Kidney epithelial cell (primary cell): Measurements from ENCODE around the gene CHI3L1. TPM values are rescaled to one million over a fixed set of nuclear protein-coding genes. Genes with fewer than 3 reads are reported as not detected.

Source experiments
- DNase-seq: peaks from one replicate; pipeline ENCODE4 v3.0.0-alpha.2; 2010; ENCODE audit warnings: low read depth
- H3K27me3 ChIP-seq: 2 replicates; pipeline ENCODE4 v1.6.0; 2011; ENCODE audit warnings: low read length; ENCODE audit not compliant: control insufficient read depth, insufficient read depth
- H3K36me3 ChIP-seq: 2 replicates; pipeline ENCODE4 v1.5.1; 2011; ENCODE audit warnings: low read length; ENCODE audit not compliant: control insufficient read depth, insufficient read depth
- H3K4me3 ChIP-seq: 2 replicates; pipeline ENCODE4 v1.5.1; 2011; ENCODE audit warnings: low read depth, mild to moderate bottlenecking, control low read depth, low read length
- total RNA-seq: library from RNA; depleted of rRNA; stranded (reverse); fragments of >200 nt; gene quantifications from 2 replicates; pipeline ENCODE4 v1.2.3, GENCODE V29; 2015
- TF ChIP-seq, protein P1 (sequence below): IDR thresholded peaks from 2 replicates; pipeline ENCODE4 v1.5.1; 2011; ENCODE audit warnings: mild to moderate bottlenecking, moderate library complexity, low read length, control low read depth, inconsistent platforms; ENCODE audit not compliant: insufficient read depth, poor library complexity, severe bottlenecking

CHI3L1 gene
- total RNA-seq, 1 donor from 2014 or later: 1.5 TPM

DNA sequence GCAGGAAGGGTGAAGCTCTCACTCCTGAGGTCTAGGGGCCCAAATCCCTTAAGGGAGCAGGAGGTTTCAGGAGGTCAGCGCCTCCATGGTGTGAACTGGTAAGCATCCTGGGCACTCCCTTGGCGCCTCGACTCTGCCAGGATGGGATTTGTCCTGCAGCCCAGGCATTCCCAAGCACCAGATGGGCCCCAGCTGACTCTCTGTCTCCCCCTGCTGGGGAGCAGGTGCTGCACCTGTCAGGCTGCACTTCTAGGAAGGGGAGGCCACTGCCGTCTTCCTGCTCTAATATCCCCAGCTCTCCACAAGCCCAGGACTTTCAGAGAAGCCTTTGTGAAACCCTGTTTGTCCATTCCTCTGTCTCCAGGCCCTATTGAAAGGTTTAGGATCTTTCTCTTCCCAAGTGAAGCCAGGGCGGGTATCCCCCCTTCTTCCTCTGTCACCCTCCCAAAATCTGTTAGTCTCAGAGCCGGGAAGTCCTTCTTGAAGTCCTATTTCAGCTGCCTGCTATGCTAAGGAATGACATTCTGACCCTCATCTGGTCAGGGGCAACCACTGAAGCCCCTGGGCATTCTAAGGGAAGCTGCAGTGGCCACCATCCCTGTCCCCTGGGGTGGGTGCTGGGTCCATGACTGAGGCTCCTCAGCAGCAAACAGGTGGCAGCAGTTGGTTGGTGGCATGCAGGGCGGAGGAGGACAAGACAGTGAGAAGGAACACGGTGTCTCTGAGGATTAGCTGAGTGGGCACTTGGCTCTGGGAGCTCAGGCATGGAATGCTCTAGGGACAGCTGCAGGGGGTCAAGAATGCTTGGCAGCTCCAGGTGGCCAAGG, 14.1 kb downstream of the CHI3L1 start:
- Histone ChIP-seq H3K36me3 (no peaks in the 10 kb centered on the region), H3K27me3 (no peaks in the 10 kb centered on the region), H3K4me3 (no peak overlapping the region)
- no peak for DNase-seq
- TF ChIP-seq, protein P1, sequence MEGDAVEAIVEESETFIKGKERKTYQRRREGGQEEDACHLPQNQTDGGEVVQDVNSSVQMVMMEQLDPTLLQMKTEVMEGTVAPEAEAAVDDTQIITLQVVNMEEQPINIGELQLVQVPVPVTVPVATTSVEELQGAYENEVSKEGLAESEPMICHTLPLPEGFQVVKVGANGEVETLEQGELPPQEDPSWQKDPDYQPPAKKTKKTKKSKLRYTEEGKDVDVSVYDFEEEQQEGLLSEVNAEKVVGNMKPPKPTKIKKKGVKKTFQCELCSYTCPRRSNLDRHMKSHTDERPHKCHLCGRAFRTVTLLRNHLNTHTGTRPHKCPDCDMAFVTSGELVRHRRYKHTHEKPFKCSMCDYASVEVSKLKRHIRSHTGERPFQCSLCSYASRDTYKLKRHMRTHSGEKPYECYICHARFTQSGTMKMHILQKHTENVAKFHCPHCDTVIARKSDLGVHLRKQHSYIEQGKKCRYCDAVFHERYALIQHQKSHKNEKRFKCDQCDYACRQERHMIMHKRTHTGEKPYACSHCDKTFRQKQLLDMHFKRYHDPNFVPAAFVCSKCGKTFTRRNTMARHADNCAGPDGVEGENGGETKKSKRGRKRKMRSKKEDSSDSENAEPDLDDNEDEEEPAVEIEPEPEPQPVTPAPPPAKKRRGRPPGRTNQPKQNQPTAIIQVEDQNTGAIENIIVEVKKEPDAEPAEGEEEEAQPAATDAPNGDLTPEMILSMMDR: peak; percentile 94

DNA sequence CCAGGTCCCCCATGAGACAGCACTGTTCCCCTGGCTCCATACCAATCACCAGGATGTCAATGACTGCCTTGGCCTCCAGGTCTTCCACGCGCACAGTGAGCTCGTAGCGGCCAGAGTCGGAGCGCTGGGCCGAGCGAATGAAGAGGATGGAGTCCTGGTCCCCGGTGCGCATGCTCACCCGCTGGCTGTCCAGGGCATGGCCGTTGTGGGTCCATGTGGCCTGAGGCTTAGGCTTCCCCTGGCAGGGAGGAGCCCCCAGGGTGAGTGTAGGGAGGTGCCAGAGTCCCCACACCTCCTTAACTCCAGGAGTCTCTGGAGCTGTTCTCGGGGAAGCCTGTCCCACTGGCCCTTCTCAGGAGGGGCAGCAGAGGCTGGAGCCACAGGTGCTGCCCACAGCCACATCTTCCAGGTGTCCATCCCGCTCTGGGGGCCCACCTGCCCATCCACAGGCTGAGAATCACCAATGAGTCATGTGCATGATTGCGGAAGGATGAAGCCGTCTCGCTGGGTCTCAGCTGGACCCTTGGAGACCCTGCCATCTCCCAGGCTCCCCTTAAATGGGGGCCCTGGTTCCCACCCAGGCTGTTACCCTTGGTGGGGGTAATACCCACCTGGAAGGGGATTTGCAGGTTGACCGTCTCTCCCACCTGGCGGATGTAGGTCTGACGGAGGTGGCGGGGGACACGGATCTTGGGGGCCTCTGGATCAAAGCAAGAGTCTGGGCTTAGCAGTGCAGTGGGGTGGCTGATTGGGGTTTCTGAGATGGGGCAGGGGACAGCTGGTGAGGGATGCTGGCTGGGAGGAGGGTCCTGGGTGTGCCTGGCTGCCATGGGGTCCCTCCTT, 14.9 kb downstream of the CHI3L1 start:
- TF ChIP-seq, protein P1: no peak
- no peak for DNase-seq
- Histone ChIP-seq H3K36me3 (no peaks in the 10 kb centered on the region), H3K27me3 (no peaks in the 10 kb centered on the region), H3K4me3 (no peak overlapping the region)

DNA sequence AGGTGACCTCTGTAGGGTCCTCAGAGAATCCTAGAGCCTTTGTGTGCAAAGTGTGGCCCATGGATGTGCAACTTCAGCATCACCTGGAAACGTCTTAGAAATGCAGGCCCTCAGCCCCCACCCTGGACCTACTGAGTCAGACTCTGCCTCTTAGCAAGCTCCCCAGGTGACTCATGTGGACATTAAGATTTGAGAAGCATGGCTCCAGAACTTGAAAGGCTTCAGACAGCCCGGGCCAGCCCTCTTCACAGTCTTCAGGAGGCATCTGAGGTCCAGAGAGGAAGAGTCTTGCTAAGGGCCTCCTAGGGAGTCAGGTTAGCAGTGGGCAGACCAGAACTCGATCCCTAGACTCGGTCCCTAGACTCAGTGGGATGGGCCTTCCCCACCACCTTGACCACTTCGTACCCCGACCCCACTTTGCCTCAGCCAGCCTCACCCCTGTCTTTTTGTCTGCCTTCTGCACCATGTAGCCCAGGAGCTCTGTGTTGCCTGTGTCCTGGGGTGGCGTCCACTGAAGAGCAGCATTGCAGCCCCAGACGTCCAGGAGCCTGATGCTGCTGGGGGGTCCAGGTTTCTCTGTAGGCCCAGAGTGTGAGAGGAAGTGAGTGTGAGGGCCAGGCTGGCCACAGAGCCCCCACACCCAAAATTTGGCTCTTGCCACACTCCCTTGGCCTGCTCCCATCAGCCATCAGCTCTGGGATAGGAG, 15.7 kb downstream of the CHI3L1 start:
- H3K27me3 ChIP-seq: no peaks in the 10 kb centered on the region
- H3K4me3 ChIP-seq: no peak overlapping the region
- TF ChIP-seq, protein P1: no peak
- H3K36me3 ChIP-seq: no peaks in the 10 kb centered on the region
- DNase-seq: no peak

DNA sequence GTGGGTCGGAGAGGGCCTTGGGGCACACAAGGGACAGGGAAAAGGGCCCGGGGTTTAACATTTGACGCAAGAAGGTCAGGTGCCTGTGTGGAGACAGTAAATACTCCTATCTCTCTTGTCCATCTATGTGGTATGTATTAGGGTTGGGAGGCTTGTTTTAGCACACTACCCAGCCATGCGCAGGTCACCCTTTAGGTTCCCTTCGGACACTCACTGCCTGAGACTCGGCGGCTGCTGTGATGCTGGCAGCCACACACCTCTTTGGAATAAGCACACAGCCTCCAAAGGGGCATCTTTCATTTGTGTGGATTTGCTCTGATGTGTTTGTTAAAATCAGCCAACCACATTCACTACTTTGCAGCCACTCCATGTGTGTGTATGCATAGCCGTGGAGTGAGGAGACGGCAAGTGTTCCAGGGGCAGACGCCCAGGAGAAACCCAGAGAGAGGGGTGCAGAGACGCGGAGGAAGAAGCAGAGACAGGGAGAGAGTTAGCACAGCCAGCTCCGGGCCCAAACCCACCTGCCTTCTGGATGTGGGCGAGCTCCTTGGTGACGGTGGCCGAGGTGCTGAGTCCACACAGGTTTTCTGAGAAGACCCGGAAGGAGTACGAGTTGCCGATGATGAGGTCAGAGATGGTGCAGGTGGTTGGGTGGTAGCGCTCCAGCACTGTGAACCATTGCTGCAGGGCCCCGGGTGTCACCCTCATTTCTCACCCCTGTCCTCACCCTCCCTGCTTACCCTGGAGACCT, 16.6 kb downstream of the CHI3L1 start:
- Histone ChIP-seq H3K4me3 (no peak overlapping the region), H3K36me3 (peaks cover 2% of the 10 kb centered on the region), H3K27me3 (no peaks in the 10 kb centered on the region)
- no peak for DNase-seq
- TF ChIP-seq, protein P1: no peak

DNA sequence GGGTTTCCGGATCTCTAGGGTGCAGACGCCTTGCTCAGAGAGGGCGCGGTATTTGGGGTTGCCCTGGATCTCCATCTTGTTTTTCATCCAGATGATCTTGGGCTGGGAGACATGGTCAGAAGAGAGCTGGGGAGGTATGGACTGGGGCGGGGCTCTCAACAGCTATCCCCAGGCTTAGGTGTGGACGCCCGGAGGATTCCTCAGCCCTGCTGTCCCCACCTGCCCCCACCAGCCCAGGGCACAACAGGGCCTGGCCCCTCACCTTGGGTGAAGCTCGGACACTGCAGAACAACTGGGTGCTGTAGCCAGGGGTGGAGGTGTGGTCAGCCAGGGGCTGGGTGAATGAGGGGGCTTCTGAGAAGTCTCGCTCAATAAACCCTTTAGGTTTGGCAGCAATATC, 17.5 kb downstream of the CHI3L1 start:
- H3K27me3 ChIP-seq: no peaks in the 10 kb centered on the region
- TF ChIP-seq, protein P1: no peak
- H3K4me3 ChIP-seq: no peak overlapping the region
- H3K36me3 ChIP-seq: peaks cover 2% of the 10 kb centered on the region
- no peak for DNase-seq
